Suprapubic skin (tissue), 3 donors: Measurements from ENCODE around the gene UGT2B17.

Experiments used
- CTCF ChIP-seq, 2 donors: fragments of 200-600 bp in 1 of 2; fragments of 450-650 bp in 1 of 2; sonication (generic) in 1 of 2; IDR thresholded peaks; one replicate each; pipeline ENCODE4 v1.5.1; 2016 to 2019; ENCODE audit warnings: antibody characterized with exemption in 2 of 2, mild to moderate bottlenecking in 1 of 2, moderate library complexity in 1 of 2
- EP300 ChIP-seq: sonication (generic); formaldehyde crosslinking; IDR thresholded peaks from one replicate; pipeline ENCODE4 v1.6.1; 2017; ENCODE audit warnings: antibody characterized with exemption
- POLR2A ChIP-seq, 2 donors: fragments of 450-650 bp; IDR thresholded peaks; one replicate each; pipeline ENCODE4 v1.6.1; 2017; ENCODE audit warnings: antibody characterized with exemption in 2 of 2, mild to moderate bottlenecking in 2 of 2, moderate library complexity in 2 of 2

- no peak for TF ChIP-seq CTCF (IDR thresholded peaks at IDR 0.05)
- TF ChIP-seq POLR2A (IDR thresholded peaks at IDR 0.05) = no peak
- no peak for TF ChIP-seq EP300
Observed at GRCh38 chr4:68536375-68536774, 39.7 kb downstream of the UGT2B17 start.
